ENCODE measurements around the gene CCDC15.

DNA sequence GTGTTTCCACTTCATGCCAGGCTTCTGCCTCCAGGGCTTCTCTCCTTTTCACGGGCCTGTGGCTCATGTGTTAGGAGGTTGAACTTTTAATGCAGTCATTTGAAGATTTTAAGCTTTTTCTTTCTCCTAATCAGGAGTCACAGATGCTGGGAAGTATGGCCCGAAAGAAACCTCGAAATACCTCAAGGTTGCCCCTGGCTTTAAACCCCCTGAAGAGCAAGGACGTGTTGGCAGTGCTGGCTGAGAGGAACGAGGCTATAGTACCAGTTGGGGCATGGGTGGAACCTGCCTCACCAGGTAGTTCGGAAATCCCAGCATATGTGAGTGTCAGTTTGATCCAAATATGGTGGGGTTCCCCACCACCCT is 571 bp downstream of the CCDC15 start:
- TF ChIP-seq, protein P1, sequence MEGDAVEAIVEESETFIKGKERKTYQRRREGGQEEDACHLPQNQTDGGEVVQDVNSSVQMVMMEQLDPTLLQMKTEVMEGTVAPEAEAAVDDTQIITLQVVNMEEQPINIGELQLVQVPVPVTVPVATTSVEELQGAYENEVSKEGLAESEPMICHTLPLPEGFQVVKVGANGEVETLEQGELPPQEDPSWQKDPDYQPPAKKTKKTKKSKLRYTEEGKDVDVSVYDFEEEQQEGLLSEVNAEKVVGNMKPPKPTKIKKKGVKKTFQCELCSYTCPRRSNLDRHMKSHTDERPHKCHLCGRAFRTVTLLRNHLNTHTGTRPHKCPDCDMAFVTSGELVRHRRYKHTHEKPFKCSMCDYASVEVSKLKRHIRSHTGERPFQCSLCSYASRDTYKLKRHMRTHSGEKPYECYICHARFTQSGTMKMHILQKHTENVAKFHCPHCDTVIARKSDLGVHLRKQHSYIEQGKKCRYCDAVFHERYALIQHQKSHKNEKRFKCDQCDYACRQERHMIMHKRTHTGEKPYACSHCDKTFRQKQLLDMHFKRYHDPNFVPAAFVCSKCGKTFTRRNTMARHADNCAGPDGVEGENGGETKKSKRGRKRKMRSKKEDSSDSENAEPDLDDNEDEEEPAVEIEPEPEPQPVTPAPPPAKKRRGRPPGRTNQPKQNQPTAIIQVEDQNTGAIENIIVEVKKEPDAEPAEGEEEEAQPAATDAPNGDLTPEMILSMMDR (IDR thresholded peaks at IDR 0.05) = no peak
- TF ChIP-seq POLR2A (IDR thresholded peaks at IDR 0.05) = no peak

Measured in body of pancreas (tissue), 4 donors.